ENCODE measurements around the gene DDI1.

The DDI1 gene

DNA sequence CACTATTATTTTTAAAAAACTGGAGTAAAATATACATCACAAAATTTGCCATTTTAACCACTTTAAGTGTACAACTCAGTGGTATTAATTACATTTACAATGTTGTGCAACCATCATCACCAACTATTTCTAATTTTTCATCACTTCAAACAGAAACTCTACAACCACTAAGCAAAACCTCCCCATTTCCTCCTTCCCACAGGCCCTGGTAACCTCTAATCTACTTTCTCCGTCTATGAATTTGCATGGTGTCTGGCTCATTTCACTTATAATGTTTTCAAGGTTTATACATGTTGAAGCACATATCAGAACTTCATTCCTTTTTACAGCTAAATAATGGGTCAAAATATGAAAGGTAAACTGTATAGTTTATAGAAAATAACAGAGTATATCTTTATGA, 24.4 kb downstream of the DDI1 start:
- H3K4me1 ChIP-seq (ENCODE audit: insufficient read depth, low read length), result no peaks in the 10 kb centered on the region

GRCh38 chr11:104061853-104062521, 25.5 kb downstream of the DDI1 start:
- Histone ChIP-seq H3K79me2 (ENCODE audit: insufficient read depth, low read length) (no peaks in the 10 kb centered on the region), H3K4me2 (ENCODE audit: insufficient read depth, low read length) (no peak overlapping the region), H3K9me3 (ENCODE audit: insufficient read depth, low read length, severe bottlenecking) (no peaks in the 10 kb centered on the region), H3K36me3 (ENCODE audit: insufficient read depth, low read length) (no peaks in the 10 kb centered on the region), H3K27me3 (ENCODE audit: insufficient read depth, low read length, poor library complexity) (no peaks in the 10 kb centered on the region), H4K20me1 (ENCODE audit: insufficient read depth, low read length) (no peaks in the 10 kb centered on the region), H3K9ac (ENCODE audit: low read depth, low read length) (no peak overlapping the region), H3K4me1 (ENCODE audit: insufficient read depth, low read length) (no peaks in the 10 kb centered on the region), H3K27ac (ENCODE audit: low read length) (no peak overlapping the region), H3K4me3 (ENCODE audit: low read depth in 1 of 2, low read length in 2 of 2) (no peak overlapping the region), H2AFZ (ENCODE audit: low read depth, low read length) (no peak overlapping the region)
- ATAC-seq (ENCODE audit: insufficient read depth, low read depth), result no peak
- no peak for TF ChIP-seq EZH2 (IDR thresholded peaks at IDR 0.05; ENCODE audit: borderline replicate concordance, low read depth, low read length, severe bottlenecking)
- TF ChIP-seq CTCF (IDR thresholded peaks at IDR 0.05; ENCODE audit: borderline replicate concordance, extremely low read depth, low read length, poor library complexity, severe bottlenecking), result no peak
- no peak for DNase-seq

More for the DNA sequence above, 24.4 kb downstream of the DDI1 start:
- Histone ChIP-seq H3K36me3 (ENCODE audit: insufficient read depth, low read length) (no peaks in the 10 kb centered on the region), H3K9me3 (ENCODE audit: insufficient read depth, low read length, severe bottlenecking) (no peaks in the 10 kb centered on the region), H4K20me1 (ENCODE audit: insufficient read depth, low read length) (no peaks in the 10 kb centered on the region), H3K4me2 (ENCODE audit: insufficient read depth, low read length) (no peak overlapping the region), H3K27me3 (ENCODE audit: insufficient read depth, low read length, poor library complexity) (no peaks in the 10 kb centered on the region), H3K79me2 (ENCODE audit: insufficient read depth, low read length) (no peaks in the 10 kb centered on the region), H3K4me3 (ENCODE audit: low read depth in 1 of 2, low read length in 2 of 2) (no peak overlapping the region), H3K27ac (ENCODE audit: low read length) (no peak overlapping the region), H3K9ac (ENCODE audit: low read depth, low read length) (no peak overlapping the region), H2AFZ (ENCODE audit: low read depth, low read length) (no peak overlapping the region)
- TF ChIP-seq CTCF (IDR thresholded peaks at IDR 0.05; ENCODE audit: borderline replicate concordance, extremely low read depth, low read length, poor library complexity, severe bottlenecking), result no peak
- TF ChIP-seq EZH2 (IDR thresholded peaks at IDR 0.05; ENCODE audit: borderline replicate concordance, low read depth, low read length, severe bottlenecking), result no peak
- ATAC-seq (ENCODE audit: insufficient read depth, low read depth) (no peak), DNase-seq (no peak)

GRCh38 chr11:104064034-104064630, 27.7 kb downstream of the DDI1 start:
- no peaks in the 10 kb centered on the region for H3K36me3 ChIP-seq (ENCODE audit: insufficient read depth, low read length)
- DNase-seq, result no peak
- no peaks in the 10 kb centered on the region for H3K4me1 ChIP-seq (ENCODE audit: insufficient read depth, low read length)
- H3K27ac ChIP-seq (ENCODE audit: low read length), result no peak overlapping the region
- ATAC-seq (ENCODE audit: insufficient read depth, low read depth), result no peak
- no peaks in the 10 kb centered on the region for H4K20me1 ChIP-seq (ENCODE audit: insufficient read depth, low read length)
- no peak overlapping the region for H3K4me3 ChIP-seq (ENCODE audit: low read depth in 1 of 2, low read length in 2 of 2)
- no peak for TF ChIP-seq EZH2 (IDR thresholded peaks at IDR 0.05; ENCODE audit: borderline replicate concordance, low read depth, low read length, severe bottlenecking)
- TF ChIP-seq CTCF (IDR thresholded peaks at IDR 0.05; ENCODE audit: borderline replicate concordance, extremely low read depth, low read length, poor library complexity, severe bottlenecking), result no peak
- H3K27me3 ChIP-seq (ENCODE audit: insufficient read depth, low read length, poor library complexity), result no peaks in the 10 kb centered on the region
- H3K9ac ChIP-seq (ENCODE audit: low read depth, low read length), result no peak overlapping the region
- H2AFZ ChIP-seq (ENCODE audit: low read depth, low read length), result no peak overlapping the region
- H3K4me2 ChIP-seq (ENCODE audit: insufficient read depth, low read length), result no peak overlapping the region
- no peaks in the 10 kb centered on the region for H3K9me3 ChIP-seq (ENCODE audit: insufficient read depth, low read length, severe bottlenecking)
- no peaks in the 10 kb centered on the region for H3K79me2 ChIP-seq (ENCODE audit: insufficient read depth, low read length)

All from DND-41 (cell line).